Thymus (tissue), 11 donors: ENCODE data around the gene SLC35B1. TPM values are rescaled to one million over a fixed set of nuclear protein-coding genes. Genes with fewer than 3 reads are reported as not detected.

ENCODE experiments used
- DNase-seq, 9 donors: peaks; one replicate each; pipeline ENCODE4 v3.0.0-alpha.2; 2013; ENCODE audit warnings: low spot score in 9 of 9, low read depth in 6 of 9, missing footprints in 1 of 9
- H3K27ac ChIP-seq, 2 donors: one replicate each; pipeline ENCODE4 v1.5.1; 2013; ENCODE audit warnings: control low read depth in 1 of 2, low read depth in 1 of 2, low read length in 1 of 2, mild to moderate bottlenecking in 1 of 2, moderate library complexity in 1 of 2
- H3K27me3 ChIP-seq, 2 donors: one replicate each; pipeline ENCODE4 v1.5.1; 2013; ENCODE audit warnings: low read length in 1 of 2; ENCODE audit not compliant: control insufficient read depth in 2 of 2, insufficient read depth in 1 of 2
- H3K36me3 ChIP-seq, 2 donors: one replicate each; pipeline ENCODE4 v1.5.1; 2013; ENCODE audit warnings: low read length in 1 of 2, mild to moderate bottlenecking in 1 of 2, moderate library complexity in 1 of 2; ENCODE audit not compliant: control insufficient read depth in 2 of 2, insufficient read depth in 2 of 2
- H3K4me1 ChIP-seq, 2 donors: one replicate each; pipeline ENCODE4 v1.5.1; 2013; ENCODE audit warnings: low read length in 2 of 2; ENCODE audit not compliant: control insufficient read depth in 2 of 2, insufficient read depth in 2 of 2
- H3K4me3 ChIP-seq, 2 donors: one replicate each; pipeline ENCODE4 v1.5.1; 2013; ENCODE audit warnings: low read length in 2 of 2, control low read depth in 1 of 2, mild to moderate bottlenecking in 1 of 2
- H3K9me3 ChIP-seq, 2 donors: one replicate each; pipeline ENCODE4 v1.5.1; 2013; ENCODE audit warnings: low read length in 1 of 2, mild to moderate bottlenecking in 1 of 2; ENCODE audit not compliant: control insufficient read depth in 2 of 2, insufficient read depth in 1 of 2
- whole genome bisulfite sequencing: extraction: QIAGEN DNeasy Blood & Tissue Kit; methylation state at CpG from one replicate; pipeline ENCODE4 v1.1.7; 2013; 5-methylcytosine and 5-hydroxymethylcytosine counted together
- polyA plus RNA-seq: library from polyadenylated mRNA; stranded (reverse); fragments of 200-250 nt; gene quantifications from one replicate; pipeline ENCODE4 v1.2.3, GENCODE V29; 2013
- total RNA-seq: library from RNA; stranded (reverse); fragments of 120-200 nt; gene quantifications from one replicate; pipeline ENCODE4 v1.2.4, GENCODE V29; 2013
- donor health status: healthy.

The SLC35B1 gene
- total and polyA plus RNA-seq, 2 donors = 33.3 to 50.0 TPM

GRCh38 chr17:49708515-49709183 is 885 bp upstream of the SLC35B1 start:
- Histone ChIP-seq H3K4me1 (peaks cover 5 to 23% of the 10 kb centered on the region in 2 donors), H3K27me3 (no peaks in the 10 kb centered on the region), H3K27ac (no peak overlapping the region), H3K9me3 (no peaks in the 10 kb centered on the region), H3K4me3 (peak overlapping the region in 1 of 2 donors; percentile 21), H3K36me3 (peaks cover 43 to 63% of the 10 kb centered on the region in 2 donors)
- WGBS = 74% methylated on average over 15 of the region's 15 CpGs
- no peak for DNase-seq

- no peaks in the 10 kb centered on the region for H3K9me3 ChIP-seq
- H3K36me3 ChIP-seq = peaks cover 56 to 63% of the 10 kb centered on the region in 2 donors
- peaks cover 5 to 23% of the 10 kb centered on the region in 2 donors for H3K4me1 ChIP-seq
- peak in 4 of 9 donors; percentile 38 to 65 (median 39) for DNase-seq
- no peaks in the 10 kb centered on the region for H3K27me3 ChIP-seq
- 1% methylated on average over 12 of the region's 12 CpGs for WGBS
- H3K4me3 ChIP-seq = peak overlapping the region; percentile 86 to 91
- peak overlapping the region; percentile 75 to 92 for H3K27ac ChIP-seq
Measured at GRCh38 chr17:49707246-49707607, 537 bp downstream of the SLC35B1 start.

- peaks cover 8 to 31% of the 10 kb centered on the region in 2 donors for H3K4me1 ChIP-seq
- no peaks in the 10 kb centered on the region for H3K27me3 ChIP-seq
- peaks cover 57 to 64% of the 10 kb centered on the region in 2 donors for H3K36me3 ChIP-seq
- H3K27ac ChIP-seq = no peak overlapping the region
- DNase-seq = no peak
- no peak overlapping the region for H3K4me3 ChIP-seq
- no peaks in the 10 kb centered on the region for H3K9me3 ChIP-seq
Measured at GRCh38 chr17:49705254-49705653, 2.5 kb downstream of the SLC35B1 start.

DNA sequence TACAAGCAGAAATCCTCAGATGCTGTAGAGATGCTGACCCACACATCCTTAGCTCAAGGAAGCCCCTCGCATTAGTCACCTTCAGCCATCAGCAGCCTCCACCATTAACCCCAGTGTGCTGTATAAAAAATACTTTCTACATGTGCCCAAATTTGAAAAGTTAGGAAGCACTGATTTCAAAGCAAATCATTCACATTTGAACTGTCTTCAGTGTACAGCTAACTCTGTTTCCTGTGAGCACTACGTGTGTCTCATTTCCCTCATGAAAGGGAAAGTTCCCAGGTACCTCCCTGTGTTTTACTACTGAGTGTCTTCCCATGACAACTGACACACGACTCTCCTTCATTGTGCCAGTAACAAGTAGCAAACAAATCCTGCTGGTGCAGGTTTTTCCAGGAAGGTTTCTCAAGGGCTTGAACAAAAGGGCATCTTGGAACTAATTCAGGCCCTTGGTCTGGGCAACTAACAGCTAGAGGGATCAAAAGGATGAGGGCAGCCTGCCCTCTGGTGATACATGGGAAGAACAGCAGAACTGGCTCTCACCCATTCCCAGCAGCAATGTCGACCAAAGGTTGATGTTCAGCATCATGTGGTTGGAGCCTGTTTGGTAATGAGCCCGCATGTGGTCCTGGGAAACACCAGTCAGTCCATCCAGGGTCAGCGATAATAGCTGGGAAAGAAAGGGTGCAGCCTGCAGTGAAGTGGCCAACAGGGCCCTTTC is 4.0 kb downstream of the SLC35B1 start:
- 77% methylated on average over 6 of the region's 6 CpGs for WGBS
- no peak overlapping the region for H3K27ac ChIP-seq

GRCh38 chr17:49700960-49701359 is 6.8 kb downstream of the SLC35B1 start:
- peaks cover 57 to 58% of the 10 kb centered on the region in 2 donors for H3K36me3 ChIP-seq
- WGBS = 98% methylated on average over 6 of the region's 6 CpGs

More for the DNA sequence above, 4.0 kb downstream of the SLC35B1 start:
- H3K9me3 ChIP-seq = no peaks in the 10 kb centered on the region
- H3K27me3 ChIP-seq = no peaks in the 10 kb centered on the region
- DNase-seq = peak in 1 of 9 donors; percentile 39
- peaks cover 12 to 42% of the 10 kb centered on the region in 2 donors for H3K4me1 ChIP-seq
- no peak overlapping the region for H3K4me3 ChIP-seq
- peaks cover 59 to 60% of the 10 kb centered on the region in 2 donors for H3K36me3 ChIP-seq

GRCh38 chr17:49699966-49700575 is 7.7 kb downstream of the SLC35B1 start:
- peak overlapping the region in 1 of 2 donors; percentile 65 for H3K27ac ChIP-seq
- 45% methylated on average over 8 of the region's 8 CpGs for WGBS
- H3K4me1 ChIP-seq = peaks cover 7 to 38% of the 10 kb centered on the region in 2 donors
- H3K36me3 ChIP-seq = peaks cover 48 to 49% of the 10 kb centered on the region in 2 donors
- no peaks in the 10 kb centered on the region for H3K9me3 ChIP-seq
- H3K27me3 ChIP-seq = no peaks in the 10 kb centered on the region
- no peak overlapping the region for H3K4me3 ChIP-seq
- DNase-seq = peak in 3 of 9 donors; percentile 41 to 64 (median 45)

More at GRCh38 chr17:49700960-49701359, 6.8 kb downstream of the SLC35B1 start:
- Histone ChIP-seq H3K27me3 (no peaks in the 10 kb centered on the region), H3K4me3 (no peak overlapping the region), H3K9me3 (no peaks in the 10 kb centered on the region), H3K27ac (no peak overlapping the region), H3K4me1 (peaks cover 7 to 33% of the 10 kb centered on the region in 2 donors)
- DNase-seq = no peak

GRCh38 chr17:49698005-49698404 is 9.8 kb downstream of the SLC35B1 start:
- WGBS = 95% methylated on average over 6 of the region's 6 CpGs
- H3K36me3 ChIP-seq = peaks cover 28 to 30% of the 10 kb centered on the region in 2 donors
- no peak overlapping the region for H3K4me3 ChIP-seq
- peaks cover 7 to 41% of the 10 kb centered on the region in 2 donors for H3K4me1 ChIP-seq
- DNase-seq = no peak
- no peak overlapping the region for H3K27ac ChIP-seq
- peaks cover 0 to 6% of the 10 kb centered on the region in 2 donors for H3K27me3 ChIP-seq
- H3K9me3 ChIP-seq = no peaks in the 10 kb centered on the region

DNA sequence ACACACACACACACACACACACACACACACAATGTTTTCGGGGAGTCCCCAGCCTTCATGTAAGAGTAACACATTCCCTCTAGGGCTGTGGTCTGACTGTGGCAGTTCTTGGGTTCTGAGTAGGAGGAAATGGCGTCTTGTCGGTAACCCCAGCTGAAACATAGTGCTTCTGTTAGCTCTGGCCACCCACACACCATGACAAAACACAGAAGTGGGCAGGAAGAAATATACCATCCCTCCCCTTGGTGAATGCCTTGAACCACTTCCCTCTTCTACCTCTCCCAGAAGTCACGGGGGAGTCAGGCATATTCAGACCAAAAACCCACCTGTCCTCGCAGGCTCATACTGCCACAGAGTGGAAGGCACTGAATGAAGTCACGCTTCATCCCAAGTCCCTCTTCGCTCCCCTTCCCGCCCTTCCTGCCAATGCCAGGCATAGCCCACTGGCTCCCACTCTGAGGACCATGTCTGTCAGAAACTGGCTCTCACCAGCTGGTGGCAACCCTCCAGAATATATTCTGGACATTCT is 11.5 kb downstream of the SLC35B1 start:
- Histone ChIP-seq H3K27ac (peak overlapping the region; percentile 32 to 78), H3K9me3 (no peaks in the 10 kb centered on the region), H3K4me1 (peaks cover 7 to 41% of the 10 kb centered on the region in 2 donors), H3K36me3 (peaks cover 11 to 14% of the 10 kb centered on the region in 2 donors), H3K27me3 (peaks cover 0 to 8% of the 10 kb centered on the region in 2 donors), H3K4me3 (no peak overlapping the region)
- peak in 3 of 9 donors; percentile 48 to 80 (median 51) for DNase-seq
- WGBS = 37% methylated on average over 8 of the region's 8 CpGs
